Measurements from ENCODE around the gene RBM10.
"Not testable (repeated sequence)": the region's sequence is repeated elsewhere in the genome, so short reads cannot be mapped to it uniquely, and the experiment has no call there.

GRCh38 chrX:47135650-47136049, 9.4 kb upstream of the RBM10 start:
- not testable (repeated sequence) for TF ChIP-seq CTCF (IDR thresholded peaks at IDR 0.05; ENCODE audit: low read depth, low read length, poor library complexity, severe bottlenecking); EZH2phosphoT487 (IDR thresholded peaks at IDR 0.05; ENCODE audit: borderline replicate concordance, low read length)
